ENCODE data around the gene NLRC4.

DNA sequence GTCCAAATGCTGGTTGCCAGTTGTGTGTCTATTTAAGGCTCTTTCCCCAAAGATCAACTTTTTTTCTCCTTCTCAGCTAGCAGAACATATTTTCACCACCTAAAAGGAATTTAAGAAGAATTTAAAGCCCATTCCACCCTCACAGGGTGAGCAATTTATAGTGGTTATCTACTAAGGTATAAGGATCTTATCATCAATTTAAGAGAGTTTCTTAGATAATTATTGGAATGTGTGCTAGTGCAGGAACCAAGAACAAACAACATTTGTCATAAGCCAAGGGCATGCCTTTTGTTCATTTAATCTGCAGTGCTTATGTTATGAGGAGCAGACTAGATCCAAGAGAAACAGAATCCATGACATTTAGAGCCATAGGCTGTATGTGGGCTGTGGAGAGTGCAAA is 37.2 kb downstream of the NLRC4 start:
- TF ChIP-seq EP300 (conservative IDR thresholded peaks at IDR 0.05; ENCODE audit: poor library complexity, severe bottlenecking): no peak
- TF ChIP-seq, protein P1, sequence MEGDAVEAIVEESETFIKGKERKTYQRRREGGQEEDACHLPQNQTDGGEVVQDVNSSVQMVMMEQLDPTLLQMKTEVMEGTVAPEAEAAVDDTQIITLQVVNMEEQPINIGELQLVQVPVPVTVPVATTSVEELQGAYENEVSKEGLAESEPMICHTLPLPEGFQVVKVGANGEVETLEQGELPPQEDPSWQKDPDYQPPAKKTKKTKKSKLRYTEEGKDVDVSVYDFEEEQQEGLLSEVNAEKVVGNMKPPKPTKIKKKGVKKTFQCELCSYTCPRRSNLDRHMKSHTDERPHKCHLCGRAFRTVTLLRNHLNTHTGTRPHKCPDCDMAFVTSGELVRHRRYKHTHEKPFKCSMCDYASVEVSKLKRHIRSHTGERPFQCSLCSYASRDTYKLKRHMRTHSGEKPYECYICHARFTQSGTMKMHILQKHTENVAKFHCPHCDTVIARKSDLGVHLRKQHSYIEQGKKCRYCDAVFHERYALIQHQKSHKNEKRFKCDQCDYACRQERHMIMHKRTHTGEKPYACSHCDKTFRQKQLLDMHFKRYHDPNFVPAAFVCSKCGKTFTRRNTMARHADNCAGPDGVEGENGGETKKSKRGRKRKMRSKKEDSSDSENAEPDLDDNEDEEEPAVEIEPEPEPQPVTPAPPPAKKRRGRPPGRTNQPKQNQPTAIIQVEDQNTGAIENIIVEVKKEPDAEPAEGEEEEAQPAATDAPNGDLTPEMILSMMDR (IDR thresholded peaks at IDR 0.05; ENCODE audit: poor library complexity, severe bottlenecking): no peak
- no peak for TF ChIP-seq POLR2AphosphoS5 (IDR thresholded peaks at IDR 0.05)
- no peak for TF ChIP-seq TAF1 (IDR thresholded peaks at IDR 0.05; ENCODE audit: low read depth)
- no peak for TF ChIP-seq RAD21 (conservative IDR thresholded peaks at IDR 0.05)

Measured in neural cell (in vitro differentiated cells).